Limb (tissue), 2 donors: Measurements from ENCODE around the gene PIGN.

Source experiments
- DNase-seq, 2 donors: peaks; one replicate each; pipeline ENCODE4 v3.0.0-alpha.2; 2016; ENCODE audit errors: extremely low spot score in 2 of 2

PIGN gene, protein sequence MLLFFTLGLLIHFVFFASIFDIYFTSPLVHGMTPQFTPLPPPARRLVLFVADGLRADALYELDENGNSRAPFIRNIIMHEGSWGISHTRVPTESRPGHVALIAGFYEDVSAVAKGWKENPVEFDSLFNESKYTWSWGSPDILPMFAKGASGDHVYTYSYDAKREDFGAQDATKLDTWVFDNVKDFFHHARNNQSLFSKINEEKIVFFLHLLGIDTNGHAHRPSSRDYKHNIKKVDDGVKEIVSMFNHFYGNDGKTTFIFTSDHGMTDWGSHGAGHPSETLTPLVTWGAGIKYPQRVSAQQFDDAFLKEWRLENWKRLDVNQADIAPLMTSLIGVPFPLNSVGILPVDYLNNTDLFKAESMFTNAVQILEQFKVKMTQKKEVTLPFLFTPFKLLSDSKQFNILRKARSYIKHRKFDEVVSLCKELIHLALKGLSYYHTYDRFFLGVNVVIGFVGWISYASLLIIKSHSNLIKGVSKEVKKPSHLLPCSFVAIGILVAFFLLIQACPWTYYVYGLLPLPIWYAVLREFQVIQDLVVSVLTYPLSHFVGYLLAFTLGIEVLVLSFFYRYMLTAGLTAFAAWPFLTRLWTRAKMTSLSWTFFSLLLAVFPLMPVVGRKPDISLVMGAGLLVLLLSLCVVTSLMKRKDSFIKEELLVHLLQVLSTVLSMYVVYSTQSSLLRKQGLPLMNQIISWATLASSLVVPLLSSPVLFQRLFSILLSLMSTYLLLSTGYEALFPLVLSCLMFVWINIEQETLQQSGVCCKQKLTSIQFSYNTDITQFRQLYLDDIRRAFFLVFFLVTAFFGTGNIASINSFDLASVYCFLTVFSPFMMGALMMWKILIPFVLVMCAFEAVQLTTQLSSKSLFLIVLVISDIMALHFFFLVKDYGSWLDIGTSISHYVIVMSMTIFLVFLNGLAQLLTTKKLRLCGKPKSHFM

DNA sequence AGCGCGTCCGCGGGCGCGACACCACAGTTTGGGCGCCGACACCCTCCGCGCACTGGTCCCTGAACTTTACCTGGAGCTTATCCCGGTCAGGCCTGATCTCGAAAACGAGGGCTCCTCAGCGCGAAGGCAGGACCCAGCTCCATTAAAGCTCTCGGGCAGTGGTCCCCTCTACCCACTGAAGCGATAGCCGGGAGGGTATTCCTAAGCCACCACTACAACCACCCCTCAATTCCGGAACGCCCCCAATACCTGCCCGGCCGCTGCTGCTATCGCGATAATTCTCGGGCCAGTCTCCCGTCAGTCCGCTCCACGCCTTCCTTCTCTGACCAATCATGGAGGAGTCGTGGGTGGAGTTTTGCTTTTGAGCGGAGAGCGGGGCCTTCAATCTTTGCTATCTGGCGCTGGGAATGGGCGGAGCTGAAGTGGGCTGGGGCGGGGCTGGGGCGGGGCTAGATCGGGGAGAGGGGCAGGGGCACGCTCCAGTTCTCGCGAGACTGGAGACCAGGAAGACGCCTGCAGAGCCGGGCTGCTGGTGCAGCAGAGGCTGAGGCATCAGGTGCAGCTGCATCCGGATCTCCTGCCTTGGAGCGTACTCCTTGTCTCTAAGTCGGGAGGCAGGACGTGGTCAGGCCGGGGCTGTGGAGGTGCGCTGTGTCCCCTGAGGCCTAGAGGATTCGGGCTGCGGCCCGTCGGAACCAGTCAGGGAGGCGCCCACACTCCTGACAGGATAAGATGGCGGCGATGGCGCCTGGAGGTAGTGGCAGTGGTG, at the start of gene PIGN, which contains the start of gene RELCH:
Gene PIGN, minus strand, starts transcription at position 283 of the 769 bp plus-strand sequence. CDS start 25,703 bp downstream, outside the sequence.
Gene RELCH, plus strand, starts transcription at position 482 of the 769 bp plus-strand sequence. Its CDS starts 251 bp downstream, at position 733.
- DNase-seq, result peak; percentile 98 to 99

DNA sequence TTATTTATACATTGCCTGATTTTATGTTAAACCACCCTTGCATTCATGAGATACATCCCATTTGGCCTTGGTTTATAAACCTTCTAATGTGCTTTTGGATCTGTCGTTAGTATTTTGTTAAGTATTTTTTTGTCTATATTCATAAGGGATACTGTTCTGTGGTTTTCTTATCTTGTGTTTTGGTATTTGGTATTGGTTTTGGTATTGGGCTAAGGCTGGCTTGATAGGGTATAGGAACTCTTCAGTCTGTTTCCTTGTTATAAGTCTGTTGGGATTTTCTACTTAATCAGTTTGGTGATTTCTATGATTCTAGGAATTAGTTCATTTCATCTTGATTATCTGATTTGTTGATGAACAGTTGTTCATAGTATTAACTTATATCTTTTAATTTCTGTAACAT, 49.4 kb upstream of the PIGN start:
- DNase-seq, result no peak

DNA sequence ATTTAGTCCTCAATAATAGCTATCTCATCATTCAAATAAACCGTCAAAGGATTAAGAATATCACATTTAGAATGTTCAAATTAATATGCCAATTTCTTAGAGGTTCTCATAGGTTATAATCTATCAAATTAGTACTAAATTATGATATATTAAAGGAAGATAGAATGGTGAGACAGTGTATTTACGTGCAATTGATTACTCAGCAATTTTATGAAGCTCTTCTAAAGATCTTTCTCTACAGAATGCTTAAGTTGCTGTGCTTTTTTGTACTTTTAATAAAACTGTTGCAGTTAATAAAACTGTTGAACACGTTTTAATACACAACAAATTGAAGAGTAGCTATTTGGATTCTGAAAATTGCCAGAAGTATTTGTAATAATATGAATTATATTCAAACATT, 39.2 kb upstream of the PIGN start:
- no peak for DNase-seq

DNA sequence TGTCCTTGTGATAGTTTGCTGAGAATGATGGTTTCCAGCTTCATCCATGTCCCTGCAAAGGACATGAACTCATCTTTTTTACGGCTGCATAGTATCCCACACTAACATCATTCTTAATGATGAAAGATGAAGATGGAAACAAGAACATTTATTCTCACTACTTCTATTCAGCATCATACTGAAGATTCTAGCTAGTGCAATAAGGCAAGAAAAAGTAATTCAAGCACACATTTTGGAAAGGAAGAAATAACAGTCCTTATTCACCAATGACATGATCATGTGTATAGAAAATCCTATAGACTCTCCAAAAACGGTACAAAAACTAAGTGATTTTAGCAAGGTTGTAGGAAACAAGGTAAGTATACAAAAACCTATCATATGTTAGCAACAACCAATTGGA, 37.4 kb upstream of the PIGN start:
- DNase-seq, result no peak

DNA sequence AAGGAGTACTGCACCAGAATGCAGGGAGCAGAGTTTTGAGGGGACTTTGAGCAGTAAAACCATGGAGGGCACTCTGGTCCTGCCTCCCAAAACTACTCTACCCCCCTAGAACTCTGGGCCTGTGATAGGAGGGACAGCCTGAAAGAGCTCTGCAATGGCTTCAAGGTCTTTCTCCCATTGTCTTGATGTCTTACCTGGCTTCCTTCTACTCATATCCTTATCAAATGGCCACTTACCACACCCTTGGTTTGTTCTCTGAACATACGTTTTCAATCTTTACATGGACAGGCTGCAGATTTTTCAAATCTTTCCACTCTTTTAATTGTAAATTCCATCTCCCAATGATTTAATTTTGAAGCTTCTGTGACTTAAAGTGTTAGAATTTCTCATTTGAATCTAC, 27.9 kb upstream of the PIGN start:
- DNase-seq, result no peak

DNA sequence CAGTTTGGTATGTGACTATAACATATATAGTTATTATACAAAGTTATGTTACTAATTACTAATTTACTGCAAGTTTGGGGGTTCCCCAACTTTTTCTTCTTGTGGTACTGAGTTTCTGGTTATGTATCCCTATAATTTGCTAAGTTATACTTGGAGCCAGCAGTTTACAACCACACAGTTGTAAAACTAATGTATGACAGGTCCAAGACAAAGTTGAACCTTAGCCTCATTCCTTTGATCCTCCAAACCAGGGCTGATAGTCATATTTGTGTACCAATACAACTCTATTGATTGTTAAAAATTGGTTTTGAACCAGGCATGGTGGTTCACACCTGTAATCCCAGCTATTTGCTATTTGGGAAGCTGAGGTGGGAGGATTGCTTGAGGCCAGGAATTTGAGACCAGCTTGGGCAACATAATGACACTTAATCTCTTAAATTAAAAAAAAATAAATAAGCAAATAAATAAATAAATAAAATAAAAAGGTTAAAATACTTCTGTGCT, 24.5 kb upstream of the PIGN start:
- DNase-seq, result no peak

DNA sequence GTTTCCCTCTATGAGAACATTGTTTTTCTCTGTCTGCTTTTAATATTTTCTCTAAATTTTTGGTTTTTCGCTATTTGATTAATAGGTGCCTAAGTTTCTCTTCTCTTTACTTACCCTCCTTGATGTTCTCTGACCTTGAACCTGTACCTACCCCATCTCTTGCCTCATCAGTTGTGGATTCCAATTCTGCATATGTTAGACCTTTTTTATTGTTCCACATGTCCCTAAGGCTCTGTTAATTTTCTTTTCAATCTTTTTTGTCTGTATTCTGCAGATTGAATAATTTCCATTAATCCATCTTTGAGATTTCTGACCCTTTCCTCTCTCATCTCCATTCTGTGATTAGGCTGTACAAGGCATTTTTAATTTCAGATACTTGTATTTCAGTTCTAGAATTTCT, 23.3 kb upstream of the PIGN start:
- DNase-seq, result no peak

DNA sequence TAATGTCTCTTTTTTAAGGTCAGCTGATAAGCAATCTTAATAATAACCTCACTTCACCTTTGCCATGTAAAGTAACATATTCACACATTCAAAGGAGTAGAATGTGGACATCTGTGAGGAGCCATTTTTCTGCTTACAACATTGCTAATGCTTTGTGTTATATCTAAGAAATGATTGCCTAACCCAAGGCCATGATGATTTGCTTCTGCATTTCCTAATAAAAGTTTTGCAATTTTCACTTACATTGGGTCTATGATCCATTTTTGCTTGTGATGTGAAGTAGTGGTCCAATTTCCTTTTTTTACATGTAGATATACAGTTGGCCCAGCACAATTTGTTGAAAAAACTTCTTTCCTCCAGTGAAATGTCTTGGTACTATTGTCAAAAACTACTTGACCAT, 22.2 kb upstream of the PIGN start:
- no peak for DNase-seq

DNA sequence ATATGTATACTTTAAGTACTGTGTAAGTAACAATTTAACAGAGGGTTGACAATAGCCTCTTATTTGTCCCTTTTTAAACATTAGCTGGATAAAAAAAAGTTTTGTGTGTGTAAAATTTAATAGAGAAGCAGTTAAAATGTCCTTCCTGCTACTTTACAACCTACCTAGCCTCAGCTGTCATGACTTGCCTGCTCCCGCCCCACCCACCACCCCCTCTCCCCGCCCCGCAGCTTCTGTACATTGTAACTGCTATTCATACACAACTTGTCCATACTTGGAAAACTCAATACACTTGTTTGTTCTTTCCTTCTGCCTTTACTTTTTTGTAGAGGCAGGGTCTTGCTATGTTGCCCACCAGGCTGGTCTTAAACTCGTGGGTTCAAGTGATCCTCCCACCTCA, 19.7 kb upstream of the PIGN start:
- no peak for DNase-seq

DNA sequence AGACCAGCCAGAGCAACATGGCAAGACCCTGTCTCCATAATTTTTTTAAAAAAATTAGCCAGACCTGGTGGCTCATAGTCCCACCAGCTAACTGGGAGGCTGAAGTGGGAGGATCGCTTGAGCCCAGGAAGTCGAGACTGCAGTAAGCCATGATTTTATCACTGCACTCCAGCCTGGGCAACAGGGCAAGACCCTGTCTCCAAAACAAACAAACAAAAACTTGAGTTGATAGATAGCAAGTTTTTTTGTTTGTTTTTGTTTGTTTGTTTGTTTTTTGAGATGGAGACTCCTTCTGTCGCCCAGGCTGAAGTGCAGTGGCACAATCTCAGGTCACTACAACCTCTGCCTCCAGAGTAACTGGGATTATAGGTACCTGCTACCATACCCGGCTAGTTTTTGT, 19.0 kb upstream of the PIGN start:
- DNase-seq, result no peak

DNA sequence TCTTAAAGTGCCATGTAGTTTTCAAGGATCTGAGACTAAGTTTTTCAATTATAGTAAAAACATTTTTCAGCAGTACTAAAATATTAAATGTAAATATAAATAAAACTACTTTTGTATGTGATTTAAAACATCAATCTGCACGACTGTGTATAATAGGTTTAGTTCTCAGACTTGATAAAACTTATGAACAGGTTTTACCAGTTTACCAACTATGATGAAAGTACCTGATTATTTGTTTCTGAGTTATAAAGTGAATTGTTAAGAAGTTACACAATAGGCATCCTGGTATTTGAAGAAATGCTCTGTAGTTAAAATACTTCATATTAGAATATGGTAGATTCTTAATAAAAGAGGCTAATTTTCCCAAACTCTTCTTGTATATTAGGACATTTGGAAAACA, 15.0 kb upstream of the PIGN start:
- DNase-seq, result no peak

DNA sequence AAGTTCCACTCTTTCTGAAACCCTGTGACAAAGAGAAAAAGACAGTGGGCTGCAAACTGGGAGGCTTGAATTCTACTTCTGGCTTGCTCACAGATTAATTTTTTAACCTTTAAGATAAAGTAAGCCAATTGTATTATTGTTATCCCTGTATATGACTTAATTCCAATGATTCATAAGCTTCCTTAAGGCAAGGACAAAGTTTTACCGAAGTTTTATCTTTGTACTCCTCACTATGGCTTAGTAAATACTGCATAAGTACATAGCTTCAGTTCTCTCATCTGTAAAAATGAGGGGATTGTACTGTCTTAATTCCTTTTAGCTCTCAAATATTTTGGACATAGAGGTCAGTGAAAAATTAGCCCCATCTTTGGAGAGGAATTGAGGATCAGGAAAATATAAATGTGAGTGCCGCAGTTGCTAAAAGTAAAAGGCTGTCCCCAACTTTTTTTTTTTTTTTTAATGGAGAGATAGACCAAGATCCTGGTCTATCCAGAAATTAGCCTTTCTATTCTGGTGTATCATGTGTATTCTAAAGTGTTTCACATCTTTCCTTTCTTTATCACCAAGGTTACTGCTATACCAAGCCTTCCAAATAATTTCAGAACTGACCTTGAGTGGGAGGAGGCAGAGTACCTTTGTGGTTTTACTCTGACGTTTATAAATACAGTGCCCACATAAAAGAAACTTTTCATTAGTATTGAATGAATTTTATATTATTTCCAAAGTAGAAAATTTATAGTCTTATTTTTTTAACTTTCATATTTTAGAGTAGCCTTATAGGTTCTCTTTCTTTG, 13.5 kb upstream of the PIGN start:
- no peak for DNase-seq

DNA sequence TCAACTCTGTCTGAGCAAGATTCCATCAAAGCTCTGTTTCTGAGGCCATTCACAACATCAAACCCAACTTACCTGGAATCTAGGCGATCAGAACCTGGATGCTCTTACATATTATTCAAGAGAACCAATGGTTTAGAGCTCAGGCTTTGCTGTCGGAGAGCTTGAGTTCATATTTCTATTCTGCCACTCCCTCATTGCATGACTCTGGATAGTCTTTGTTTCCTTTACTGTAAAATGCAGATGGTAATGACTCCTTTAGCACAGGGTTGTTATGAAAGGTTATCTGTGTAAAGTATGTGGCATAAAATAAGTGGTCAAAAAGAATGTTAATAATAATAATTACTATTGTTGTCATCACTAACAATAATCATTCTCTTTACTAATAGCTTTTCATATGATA, 12.8 kb upstream of the PIGN start:
- DNase-seq, result no peak

DNA sequence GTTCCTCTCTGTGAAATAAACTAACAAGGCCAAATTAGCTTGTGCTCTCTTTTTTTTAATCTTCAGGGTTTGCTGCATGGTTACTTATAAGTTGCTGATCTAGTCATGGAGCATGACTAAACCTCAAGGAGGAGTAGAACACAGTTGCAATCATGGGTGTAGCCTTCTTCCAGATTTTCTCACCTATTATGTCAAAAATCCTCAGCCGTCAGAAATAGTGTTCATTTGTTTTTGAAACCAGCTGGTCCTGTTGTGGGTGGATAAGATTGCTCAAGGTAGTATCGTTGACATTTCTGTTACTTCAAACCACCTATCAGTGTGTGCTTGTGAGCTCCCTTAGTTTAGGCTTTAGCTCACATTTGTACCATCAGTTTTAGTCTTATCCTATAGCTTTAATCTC, 11.4 kb upstream of the PIGN start:
- no peak for DNase-seq

DNA sequence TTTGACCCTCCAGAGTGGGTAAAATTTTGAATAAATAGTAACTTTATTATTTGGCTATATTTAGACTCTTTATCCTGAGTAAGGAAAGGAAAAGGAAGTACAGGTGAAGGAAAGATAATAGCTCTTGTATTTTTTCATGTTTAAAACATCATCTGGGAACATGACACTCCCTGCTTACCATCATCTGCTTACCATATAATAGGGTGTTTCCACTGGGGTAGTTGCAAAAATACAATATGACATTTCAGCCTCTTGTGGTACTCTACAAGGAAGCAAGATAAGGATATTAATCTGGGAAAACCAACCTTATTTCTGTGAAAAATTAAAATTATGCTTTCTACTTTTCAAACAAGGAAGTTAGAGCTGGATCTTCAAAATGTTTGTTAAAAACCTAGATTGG, 10.1 kb upstream of the PIGN start:
- DNase-seq, result no peak

DNA sequence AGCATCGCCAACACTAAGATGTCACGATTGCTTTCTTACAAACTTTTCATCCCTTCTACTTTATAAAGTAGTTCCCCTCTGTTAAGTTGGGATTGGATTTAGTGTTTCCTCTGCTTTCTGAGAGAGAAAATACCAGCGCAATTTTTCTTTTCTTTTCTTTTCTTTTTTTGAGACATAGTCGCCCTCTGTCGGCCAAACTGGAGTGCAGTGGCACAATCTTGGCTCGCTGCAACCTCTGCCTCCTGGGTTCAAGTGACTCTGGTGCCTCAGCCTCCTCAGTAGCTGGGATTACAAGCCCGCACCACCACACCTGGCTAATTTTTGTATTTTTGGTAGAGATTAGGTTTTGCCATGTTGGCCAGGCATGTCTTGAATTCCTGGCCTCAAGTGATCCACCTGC, 9.2 kb upstream of the PIGN start:
- no peak for DNase-seq

DNA sequence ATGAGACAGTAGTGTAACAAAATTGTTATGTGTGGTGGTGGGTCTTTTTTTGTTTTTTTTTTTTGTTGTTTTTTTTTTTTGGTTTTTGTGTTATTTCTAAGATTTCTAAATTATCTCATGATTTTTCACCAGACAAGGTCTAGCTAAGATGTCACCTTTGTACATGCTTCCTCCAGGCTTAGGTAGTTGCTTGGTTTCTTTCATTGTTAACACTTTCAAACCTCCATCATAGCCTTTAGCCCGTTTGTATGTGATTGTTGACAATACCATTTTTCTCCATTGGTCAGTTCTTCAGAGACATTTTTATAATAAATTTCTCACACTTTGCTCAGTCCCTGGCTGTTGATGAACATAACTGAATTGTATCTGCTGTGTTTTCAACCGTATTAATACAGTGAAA, 2.4 kb upstream of the PIGN start:
- no peak for DNase-seq

DNA sequence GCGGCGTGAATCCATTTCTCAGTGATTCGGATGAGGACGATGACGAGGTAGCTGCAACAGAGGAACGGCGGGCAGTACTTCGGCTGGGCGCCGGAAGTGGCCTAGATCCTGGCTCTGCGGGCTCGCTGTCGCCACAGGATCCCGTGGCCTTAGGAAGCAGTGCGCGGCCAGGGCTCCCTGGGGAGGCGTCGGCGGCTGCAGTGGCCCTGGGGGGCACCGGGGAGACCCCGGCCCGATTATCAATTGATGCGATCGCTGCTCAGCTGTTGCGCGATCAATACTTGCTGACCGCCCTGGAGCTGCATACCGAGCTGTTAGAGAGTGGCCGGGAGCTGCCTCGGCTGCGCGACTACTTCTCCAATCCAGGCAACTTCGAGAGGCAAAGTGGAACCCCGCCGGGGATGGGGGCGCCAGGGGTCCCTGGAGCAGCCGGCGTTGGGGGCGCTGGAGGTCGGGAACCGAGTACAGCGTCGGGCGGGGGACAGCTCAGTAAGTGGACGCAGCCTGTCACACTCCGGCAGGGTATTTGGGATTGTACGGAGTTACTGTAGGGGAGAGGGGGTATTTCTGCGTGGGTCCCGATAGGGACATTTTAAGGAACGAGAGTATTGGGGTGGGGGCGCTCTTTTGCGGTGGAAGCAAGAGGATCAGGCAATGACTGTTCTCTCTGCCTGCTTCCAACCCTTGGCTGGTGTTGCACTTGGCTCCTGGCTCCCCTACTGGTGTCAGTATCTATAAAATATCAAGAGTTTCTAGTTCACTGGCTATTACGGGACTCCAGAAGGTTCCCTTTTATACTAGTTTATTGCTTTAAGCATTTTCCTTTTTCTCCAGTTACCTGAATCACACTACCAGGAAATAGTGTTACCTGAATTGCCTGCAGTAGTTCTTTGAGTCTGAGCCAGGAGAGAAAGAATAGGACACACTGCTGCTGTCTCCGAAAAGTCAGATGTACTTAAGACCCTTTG, 971 bp upstream of the PIGN start:
- DNase-seq, result peak; percentile 43 to 64

DNA sequence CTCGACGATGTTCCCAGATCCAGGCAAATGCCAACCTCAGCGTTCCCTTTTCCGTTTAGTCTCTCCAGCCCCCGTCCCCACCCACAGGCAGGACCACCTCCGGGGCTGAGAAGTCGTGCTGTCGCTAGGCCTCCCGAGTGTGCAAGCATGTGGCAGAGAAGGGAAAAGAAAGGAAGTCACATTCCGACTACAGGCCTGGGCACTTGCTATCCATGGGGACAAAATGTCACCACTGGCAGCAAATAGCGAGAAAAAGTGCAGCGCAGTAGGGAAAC, 420 bp downstream of the PIGN start:
- peak in 1 of 2 donors; percentile 17 for DNase-seq
